COLO668 (cell line): Measurements from ENCODE around the gene SDCCAG8.

Experiments
- DNase-seq: peaks from one replicate; lab custom pipeline; 2025; ENCODE audit not compliant: unreplicated experiment; lab: John Stamatoyannopoulos, UW

SDCCAG8 gene

DNA sequence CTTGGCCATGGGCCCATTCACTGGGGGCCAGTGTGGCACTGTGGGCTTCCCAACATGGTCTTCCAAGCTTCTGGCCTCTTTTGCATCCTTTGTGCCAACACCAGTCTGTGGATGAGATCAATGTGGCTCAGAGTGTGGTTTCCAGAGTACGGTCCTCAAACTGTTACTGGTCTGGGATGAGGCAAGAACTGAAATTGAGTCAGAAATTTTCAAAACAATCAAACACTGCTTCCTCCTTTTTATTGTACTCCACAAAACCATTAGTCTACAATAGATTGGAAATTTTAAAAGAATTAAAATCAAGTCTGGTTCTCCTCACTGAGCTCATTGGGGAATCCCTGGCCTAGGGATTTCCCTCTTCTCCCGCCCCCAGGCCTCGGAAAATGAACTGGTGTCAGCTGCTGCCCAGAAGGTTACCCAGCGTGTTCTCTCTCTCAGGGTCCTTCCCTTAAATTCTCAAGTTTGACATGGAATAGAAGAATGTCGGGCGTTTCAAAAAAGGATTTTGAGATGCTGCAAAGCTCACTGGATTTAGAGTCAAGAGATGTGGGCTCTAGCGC, 222.0 kb downstream of the SDCCAG8 start:
- no peak for DNase-seq

DNA sequence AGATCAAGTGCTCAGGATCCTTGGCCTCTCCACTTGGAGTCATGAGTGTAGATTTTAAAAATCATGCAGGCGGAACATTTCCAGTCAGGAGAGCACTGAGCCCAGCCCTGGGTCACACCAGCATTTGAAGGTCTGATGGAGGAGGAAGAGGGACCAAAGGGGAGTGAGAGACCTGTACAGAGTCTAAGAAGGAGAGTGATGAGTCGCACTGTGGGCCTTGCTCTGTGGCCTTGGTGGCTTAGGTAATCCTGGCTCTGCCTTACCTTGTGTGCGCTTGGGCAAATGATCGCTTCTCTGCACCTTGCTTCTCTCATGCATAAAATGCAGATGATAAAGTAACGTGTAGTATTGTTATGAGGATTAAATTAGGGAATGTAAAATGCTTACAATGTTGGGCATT, 225.3 kb downstream of the SDCCAG8 start:
- no peak for DNase-seq

DNA sequence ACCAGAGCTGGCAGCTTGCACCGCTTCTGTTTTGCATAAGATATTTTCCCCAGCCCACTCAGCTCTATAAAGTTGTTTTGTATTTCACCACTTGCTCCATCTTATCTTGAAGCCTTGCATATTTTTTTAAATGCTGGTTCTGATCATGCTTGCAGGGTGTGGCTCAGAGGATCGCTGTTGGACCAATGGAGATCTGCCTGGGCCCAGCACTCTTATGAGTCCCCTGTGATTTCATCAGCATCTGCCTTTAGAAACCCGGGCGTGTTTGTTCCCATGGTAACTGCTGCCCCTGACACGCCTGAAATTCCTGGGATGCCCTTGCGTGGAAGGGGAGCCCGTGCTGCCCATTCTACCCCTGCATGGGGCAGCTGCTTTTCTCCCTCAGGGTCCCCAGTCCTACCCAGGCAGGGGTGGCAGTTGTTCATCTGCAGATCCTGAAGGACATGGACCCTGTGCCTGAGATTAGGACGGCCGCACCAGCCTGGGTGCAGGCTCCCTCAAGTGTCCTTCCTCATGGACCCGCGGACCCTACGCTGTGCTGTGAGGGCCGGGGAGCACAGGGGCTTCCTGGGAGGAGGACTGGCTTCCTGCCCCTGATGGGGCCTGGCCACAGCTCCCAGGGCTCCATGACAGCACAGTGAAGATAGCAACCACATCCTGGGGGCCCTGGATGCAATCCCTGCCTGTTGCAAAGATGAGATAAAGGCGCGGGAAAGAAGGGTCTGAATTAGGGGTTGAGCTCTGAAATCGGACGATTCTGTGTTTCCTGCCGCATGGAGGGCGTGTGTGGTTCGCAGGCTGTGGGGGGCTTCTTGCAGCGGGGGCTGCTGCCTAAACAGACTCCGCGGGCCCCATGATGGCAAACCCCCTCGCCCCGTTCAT, 226.5 kb downstream of the SDCCAG8 start:
- DNase-seq: no peak

DNA sequence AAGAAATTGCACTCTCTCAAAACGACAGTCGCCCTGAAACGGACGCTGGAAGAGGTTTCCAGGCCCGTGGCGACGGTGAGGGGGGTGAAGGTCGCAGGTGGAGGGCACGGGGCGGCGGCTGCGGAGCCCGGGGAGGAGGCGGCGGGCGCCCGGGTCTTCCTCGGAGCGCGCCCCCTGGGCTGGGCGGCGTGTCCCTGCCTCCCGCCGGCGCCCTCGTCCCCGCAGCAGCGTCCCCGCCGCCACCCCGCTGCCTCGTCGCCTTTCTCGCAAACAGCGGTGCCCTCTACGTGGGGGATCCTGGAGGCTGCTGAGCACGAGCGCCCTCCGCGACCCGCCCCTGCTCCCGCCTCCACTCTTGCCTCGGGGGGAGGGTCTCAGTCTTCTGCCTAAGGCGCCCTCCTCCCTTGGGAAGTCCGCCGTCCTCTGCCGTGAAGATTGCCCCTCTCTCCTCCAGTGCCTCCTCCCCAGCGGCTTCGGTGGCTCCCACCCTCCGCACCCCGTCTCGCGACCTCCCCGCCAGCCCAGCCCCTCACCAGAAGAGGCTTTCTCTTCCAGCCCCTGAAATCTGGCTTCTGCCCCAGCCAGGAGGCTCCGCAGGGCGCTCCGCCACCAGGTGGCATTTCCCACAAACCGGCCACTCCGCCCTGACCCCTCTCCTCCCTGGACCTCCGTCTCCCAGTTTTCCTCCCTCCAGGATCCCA, 227.4 kb downstream of the SDCCAG8 start:
- no peak for DNase-seq

DNA sequence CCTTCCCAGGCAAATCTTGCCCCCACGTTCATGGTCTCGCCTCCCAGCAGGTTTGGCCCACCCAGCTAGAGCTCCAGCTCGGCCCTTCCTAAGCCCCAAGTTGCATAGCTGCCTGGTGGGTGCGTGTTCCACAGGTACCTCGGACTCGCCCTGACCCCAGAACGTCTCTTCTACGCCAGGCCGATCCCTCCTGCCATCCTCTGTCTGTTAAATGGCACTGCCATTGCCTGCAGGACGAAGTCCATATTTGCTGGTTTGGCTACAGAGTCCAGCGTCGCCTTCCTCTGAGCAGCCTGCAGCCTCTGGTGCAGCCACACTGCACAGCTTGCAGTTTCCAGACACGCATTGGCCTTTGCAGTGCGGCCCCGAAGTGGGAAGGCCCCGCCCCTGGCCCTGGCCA, 228.1 kb downstream of the SDCCAG8 start:
- DNase-seq: no peak

DNA sequence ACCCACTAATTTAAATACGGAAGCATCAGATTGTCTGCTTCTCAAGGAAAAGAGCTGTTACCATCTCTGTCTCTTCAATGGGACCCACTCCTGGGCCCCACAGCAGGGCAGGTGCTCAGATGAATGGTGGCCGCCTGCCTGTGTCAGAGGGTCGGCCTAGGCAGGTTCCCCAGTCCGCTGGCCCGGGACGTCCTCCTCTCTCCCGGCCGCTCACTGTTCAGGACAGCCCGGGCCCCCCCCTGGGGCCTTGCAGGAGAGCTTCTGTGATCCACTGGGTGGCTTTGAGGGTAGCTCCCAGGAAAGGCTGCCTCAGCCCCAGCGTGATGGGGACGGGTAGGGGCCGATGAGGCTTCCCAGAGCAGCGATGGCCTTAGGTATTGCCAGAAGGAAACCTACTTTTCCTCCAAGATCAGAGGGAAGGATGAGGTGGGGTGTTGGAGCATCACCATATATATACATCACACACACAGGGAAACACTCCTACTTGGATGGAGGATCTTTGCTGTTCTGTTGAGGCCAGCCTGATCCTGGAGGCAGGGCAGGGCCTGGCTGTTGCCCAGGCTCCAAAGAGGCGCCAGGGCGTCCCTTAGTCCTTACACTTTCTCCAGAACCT, 231.3 kb downstream of the SDCCAG8 start:
- DNase-seq: no peak

DNA sequence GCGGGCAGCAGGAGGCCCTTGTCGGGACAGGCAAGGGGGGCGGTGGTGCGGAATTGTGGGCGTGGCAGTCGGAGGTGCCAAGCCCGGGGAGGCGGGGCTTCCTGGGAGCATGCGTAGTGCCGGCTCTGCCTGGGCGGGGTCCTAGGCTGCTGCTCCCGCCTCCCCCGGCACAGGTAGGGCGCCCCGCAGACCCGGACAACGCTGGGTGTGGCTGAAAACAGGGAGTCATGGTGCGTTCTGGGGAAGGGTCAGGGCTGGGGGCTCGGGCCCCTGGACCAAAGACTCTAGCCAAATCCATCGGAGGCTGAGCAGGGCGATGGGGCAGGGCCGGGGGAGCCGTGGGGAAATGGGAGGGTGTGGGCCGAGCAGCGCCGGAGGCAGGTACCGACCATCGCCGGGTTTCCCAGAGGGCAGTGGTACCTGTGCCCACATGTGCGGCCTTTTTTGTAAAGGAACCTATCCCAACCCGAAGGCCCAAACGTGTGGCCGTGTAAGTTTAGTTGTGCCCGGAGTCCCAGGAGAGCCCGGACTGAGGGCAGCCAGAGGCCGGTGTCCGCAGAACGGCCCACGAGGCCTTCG, 231.9 kb downstream of the SDCCAG8 start:
- DNase-seq: no peak

DNA sequence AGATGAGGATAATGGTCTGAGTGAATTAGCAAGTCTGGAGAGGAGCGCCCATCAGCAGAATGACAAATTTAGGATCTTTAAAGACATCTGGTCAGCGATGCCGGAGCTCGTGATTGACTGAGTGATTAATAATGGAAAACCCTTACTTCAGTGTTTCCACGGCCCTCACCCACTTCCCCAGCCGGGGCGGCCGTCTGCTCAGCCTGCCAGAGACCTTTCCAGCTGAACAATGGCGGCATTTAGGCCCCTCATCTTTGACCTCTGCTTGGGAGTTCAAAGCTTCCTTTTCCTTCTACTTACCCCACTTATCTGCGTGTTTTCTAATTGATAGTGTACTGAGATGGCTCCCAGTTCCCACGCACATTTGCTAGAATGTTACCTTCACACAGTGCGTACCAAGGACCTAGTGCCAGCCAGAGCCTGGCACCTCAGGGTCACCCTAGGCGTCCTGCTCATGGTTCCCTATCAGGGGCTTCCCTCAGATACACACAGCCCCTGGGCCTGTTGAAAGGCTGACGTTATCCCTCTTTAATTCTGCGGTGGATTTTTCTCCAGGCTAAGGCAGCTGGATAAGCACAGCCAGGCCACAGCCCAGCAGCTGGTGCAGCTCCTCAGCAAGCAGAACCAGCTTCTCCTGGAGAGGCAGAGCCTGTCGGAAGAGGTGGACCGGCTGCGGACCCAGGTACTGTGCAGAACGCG, 232.8 kb downstream of the SDCCAG8 start:
- DNase-seq: no peak

DNA sequence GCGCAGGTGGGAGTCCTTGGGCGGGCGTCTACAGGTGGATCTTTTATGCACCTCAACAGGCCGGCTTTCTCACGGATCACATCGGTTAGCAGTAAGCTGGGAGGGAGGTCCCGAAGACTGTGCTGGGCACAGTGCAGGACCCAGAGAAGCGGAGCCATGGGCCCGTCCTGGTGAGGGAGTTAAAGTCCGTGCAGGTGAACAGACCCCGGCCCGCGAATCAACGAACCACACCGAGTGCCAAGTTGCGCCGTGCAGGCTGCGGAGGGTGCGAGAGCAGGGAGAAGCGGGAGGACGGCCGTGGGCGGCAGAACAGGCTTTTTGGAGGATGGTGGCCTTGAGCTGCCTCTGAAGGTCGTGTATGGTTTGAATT, 233.3 kb downstream of the SDCCAG8 start:
- no peak for DNase-seq

DNA sequence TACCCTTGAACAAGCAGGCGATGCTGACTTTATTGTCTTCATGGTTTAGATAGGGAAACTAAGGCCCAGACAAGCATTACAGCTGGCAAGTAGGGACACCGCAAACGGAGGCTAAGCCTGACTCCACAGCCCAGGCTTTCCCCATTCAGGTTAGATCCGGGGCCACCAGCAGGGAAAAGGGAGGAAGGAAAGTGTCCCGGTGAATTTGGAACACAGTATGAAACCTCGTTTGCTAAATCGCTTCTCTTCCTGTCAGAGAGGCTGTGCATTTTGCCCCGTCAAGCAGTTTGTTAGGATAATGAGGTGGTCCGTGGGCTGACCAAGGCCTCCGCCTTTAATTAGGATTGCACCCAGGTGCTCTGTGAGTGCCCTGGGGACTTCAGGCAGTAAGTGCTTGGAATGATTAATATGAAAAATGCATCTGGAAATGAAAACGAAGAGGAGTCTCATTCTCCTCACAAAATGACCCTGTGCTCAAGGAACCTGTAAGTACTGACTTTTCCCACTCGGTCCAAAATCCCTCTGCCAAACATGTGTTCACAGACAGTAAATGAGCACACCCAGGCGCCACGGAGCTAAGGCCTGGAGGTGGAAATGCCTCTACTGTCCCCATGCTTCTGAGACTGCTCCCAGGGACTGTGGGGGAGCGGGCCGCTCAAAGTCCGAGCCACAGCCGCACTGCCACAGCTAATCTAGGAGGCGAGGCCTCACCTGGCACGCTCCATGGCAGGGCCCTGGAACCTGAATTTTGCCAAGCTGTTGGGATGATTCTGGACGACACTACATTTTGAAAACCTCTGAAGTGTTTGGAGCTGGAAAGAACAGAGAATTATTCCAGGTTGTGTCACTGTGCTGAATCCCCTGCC, 234.1 kb downstream of the SDCCAG8 start:
- DNase-seq: no peak

DNA sequence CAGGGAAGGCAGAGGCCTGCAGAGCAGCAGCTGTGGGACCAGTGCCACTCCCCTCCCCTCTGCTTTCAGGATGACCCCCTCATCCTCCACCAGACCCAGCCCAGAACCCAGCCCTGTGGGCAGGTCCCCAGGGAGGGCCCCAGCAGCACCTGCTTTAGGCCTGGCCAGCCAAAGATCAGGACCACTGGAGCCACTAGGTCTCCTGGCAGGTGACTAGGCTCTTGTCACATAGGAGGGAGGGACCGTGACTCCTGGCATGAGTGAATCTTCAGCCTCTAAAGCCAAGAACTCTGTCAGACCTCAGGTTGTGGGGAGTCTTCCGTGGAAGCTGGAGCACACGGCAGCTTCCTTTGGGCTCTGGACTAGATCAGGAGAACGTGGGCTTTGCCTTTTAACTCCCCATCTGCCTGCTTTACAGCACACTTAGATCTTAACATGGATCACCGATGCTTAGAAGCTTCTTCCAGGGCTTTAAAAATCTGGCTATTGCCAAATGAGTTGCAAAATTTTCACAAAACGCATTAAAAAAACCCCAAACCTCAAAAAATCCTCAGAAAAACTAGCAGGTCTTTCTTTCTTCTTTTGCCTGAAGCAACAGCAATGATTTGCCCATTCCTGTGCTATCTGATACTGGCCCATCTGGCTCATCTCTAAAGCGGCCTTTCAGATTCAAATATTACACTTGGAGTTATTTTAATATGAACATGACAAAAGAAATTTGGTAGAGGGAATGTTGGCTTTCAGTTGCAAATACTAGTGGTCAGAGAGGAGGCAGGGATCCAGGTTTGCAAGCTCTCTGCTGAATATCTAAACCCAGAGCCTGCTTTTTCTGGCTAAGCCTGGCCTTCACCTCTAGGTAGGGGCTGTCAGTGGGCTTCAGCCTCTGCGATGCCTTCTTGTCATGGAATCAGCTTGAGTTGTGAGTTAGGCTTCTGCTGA, 235.2 kb downstream of the SDCCAG8 start:
- DNase-seq: no peak

DNA sequence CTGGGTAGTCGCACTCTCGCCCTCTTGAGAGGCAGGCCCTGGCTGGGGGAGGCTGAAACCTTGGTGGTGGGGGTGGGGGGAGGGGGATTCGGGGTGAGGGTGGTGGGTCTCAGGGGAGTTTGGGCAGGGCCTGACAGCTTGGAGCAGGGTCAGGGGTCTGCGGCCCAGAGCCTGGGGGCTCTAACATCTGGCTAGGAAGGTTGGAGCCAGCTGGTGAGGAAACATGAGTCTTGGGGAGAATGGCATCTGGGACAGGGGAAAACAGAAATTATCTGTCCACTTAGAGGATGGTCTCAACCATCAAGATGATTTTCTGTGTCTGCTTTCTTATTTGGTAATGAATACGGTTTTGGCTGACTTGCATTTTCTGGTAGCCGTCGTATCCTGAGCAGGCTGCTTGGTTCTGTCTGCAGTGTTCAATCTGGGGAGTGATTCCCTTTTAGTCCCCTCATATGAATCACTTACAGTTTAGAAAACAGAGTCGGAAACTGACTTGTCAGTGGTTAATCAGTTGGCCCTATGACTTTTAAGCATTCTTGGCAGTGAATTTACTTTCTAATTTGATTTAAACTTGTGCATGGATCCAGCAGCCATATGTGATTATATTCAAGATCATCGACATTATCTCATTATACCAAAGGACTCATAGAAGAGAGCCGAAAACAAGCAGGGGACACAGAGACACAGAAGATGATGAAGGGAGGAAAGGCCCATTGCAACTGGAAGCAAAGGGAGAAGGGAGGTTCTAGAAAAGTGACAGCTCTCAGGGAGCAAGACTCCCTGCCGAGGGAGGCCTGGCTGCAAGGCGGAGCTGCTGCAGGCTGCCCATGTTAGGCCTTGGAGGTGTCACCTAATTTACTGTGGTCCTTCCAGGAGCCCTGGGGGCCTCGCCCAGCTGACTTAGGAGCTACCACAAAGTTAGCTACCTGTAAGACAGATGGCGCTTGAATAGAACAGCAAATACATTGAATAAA, 237.6 kb downstream of the SDCCAG8 start:
- no peak for DNase-seq

DNA sequence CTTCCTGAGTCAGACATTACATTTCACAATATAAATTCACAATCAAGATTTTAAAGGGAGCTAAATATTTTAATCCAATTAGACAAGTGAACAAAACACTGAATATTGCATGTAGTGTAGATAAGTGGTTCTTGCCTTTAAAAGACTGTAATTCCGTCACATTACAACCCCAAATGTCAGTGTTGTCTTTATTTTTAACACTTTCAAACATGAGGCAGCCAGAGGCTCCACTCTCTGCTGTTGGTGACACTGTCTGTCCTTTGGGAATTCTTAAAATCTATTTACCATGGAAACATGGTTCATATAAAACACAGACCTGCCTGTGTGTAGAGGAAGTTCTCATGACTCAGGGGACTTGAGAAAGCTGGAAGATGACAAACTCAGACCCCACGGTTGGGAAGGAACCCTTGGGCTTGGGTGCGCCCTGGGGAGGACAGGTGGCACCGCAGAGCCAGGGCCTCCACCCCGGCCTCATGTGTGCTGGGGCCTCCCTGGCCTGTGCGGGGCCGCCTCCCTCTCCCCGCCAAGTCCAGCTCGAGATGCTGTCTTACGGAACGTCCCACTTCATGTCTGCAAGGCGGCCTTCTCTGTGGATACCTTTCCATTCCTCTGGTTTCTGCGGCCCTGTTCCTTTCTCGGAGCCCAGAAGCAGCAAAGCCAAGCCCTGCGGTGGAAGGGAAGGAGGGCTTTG, 239.0 kb downstream of the SDCCAG8 start:
- no peak for DNase-seq

DNA sequence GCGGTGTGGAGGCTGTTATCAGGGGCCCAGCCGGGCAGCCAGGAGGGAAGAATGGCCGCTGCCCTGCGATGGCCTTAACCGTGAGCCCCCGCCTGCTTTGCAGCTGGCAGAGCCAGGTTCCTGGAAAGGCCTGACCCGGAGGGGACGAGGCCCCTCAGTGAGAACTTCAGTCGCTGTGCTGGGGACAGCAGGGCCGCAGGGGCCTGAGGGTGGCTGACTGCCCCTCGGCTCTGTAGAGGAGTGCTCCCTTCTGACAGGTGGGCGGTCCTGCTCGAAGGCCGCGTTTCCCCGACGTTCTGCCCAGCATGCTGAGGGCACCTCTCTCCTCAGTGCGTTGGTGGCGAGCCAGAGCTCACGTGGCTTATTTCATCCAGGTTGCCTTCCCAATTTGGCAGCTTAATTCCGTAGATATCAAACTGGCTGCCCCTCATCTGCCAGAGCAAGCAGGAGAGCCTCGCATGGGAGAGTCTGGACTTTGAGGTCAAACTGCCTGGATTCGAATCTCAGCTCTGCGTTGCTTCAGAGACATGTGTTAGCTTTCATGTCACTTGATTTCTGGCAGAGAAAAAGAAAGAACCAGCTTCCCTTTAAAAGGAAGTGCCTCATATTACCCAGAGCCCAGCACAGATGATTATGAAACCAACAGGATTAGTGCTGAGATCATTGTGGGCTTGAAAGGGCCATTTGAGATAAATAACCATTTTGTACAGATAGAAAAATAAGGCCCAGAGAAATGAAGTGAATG, 239.8 kb downstream of the SDCCAG8 start:
- DNase-seq: no peak

DNA sequence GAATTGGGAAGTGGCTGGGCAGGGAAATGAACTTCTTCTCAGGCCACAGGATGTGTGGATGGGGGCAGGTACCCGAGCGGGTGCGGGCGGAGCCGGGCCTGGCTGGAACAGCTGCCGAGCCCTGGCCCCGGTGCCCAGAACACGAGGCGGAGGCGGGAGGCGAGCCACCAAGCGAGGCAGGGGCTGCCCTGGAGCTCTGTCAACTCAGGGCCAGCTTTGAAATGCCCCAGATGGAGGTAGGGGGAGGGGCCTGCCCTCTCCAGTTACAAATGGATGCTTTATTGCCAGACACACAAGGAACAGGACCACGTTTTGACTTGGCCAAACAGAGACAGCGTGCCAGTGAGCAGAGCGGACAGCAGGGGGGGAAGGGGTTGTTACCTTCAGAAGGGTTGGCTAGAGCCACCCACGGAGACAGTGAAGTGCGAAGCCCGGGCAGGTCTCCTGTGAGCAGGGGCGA, 240.4 kb downstream of the SDCCAG8 start:
- no peak for DNase-seq

DNA sequence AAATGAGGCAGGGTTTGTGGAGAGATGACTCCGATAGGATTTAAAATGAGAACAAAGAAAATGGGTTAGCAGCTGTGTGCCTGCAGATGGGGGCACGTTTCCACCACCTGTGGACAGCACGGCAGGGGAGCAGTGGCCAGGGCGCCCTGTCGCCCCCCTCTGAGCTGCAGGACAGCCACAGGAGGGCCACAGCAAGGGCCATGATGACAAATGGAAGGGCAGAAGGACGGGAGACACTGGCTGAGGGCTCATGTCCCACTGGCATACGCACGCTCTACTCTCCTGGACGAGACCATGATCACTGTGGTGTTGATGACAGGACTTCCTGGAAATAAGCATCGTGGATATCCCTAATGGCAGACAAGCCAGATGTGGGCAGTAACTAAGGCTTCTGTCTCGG, 241.0 kb downstream of the SDCCAG8 start:
- no peak for DNase-seq
